Panc1 (cell line): ENCODE results near the gene NTRK2. TPM values are rescaled to one million over a fixed set of nuclear protein-coding genes. Genes with fewer than 3 reads are reported as not detected.

Experiments used
- ATAC-seq: fragments of 200-7000 bp; cut with Tn5 transposase; 2 replicates; pipeline ENCODE4 v1.9.1; 2020; ENCODE audit warnings: mild to moderate bottlenecking, moderate library complexity
- BruUV-seq: library from RNA; stranded (reverse); fragments of 400-500 nt; replicated peaks from 2 replicates; lab custom pipeline; 2021; lab: Mats Ljungman, UMichigan
- CTCF ChIA-PET: fragments of 300-600 bp; sonication (Branson Sonifier 250); formaldehyde crosslinking; loops from one replicate; lab custom pipeline; 2022; ENCODE audit warnings: antibody characterized with exemption; lab: Charles Lee
- POLR2A ChIA-PET: fragments of 300-600 bp; sonication (Branson Sonifier 250); formaldehyde crosslinking; loops from one replicate; lab custom pipeline; 2022; ENCODE audit warnings: antibody characterized with exemption; lab: Charles Lee
- DNase-seq: peaks from one replicate; pipeline ENCODE4 v3.0.0-alpha.2; 2010; ENCODE audit warnings: low read depth, low spot score
- H3K27ac ChIP-seq: 2 replicates; pipeline ENCODE4 v1.5.1; 2011; ENCODE audit warnings: mild to moderate bottlenecking, low read length, inconsistent platforms
- H3K27me3 ChIP-seq: fragments of 200-500 bp; sonication (Bioruptor generic); 2 replicates; pipeline ENCODE4 v1.6.0; 2014; ENCODE audit warnings: low read length, inconsistent platforms; ENCODE audit not compliant: control insufficient read depth, insufficient read depth
- H3K36me3 ChIP-seq: fragments of 200-500 bp; sonication (Bioruptor generic); 2 replicates; pipeline ENCODE4 v1.5.1; 2014; ENCODE audit warnings: inconsistent platforms, mild to moderate bottlenecking, low read length, moderate library complexity; ENCODE audit not compliant: control insufficient read depth, insufficient read depth
- H3K4me1 ChIP-seq: 2 replicates; pipeline ENCODE4 v1.5.1; 2011; ENCODE audit warnings: inconsistent platforms, mild to moderate bottlenecking, low read length, moderate library complexity; ENCODE audit not compliant: control insufficient read depth, insufficient read depth
- H3K4me3 ChIP-seq, 2 experiments: 2 replicates each; pipeline ENCODE4 v1.5.1; 2011 to 2012; ENCODE audit warnings: low read depth in 2 of 2, low read length in 2 of 2, mild to moderate bottlenecking in 2 of 2, inconsistent platforms in 1 of 2, moderate library complexity in 1 of 2
- H3K9me3 ChIP-seq: fragments of 200-500 bp; sonication (Bioruptor generic); 2 replicates; pipeline ENCODE4 v1.5.1; 2014; ENCODE audit warnings: low read depth, mild to moderate bottlenecking, inconsistent platforms, low read length, moderate library complexity; ENCODE audit not compliant: control insufficient read depth, insufficient read depth
- POLR2AphosphoS5 ChIP-seq: IDR thresholded peaks from 2 replicates; pipeline ENCODE4 v1.6.1; 2012; ENCODE audit warnings: mild to moderate bottlenecking, low read depth, low read length, moderate library complexity
- SIN3A ChIP-seq: IDR thresholded peaks from 2 replicates; pipeline ENCODE4 v1.6.1; 2012; ENCODE audit warnings: low read depth, mild to moderate bottlenecking, low read length, moderate library complexity, borderline replicate concordance; ENCODE audit not compliant: insufficient read depth
- TCF7L2 ChIP-seq: IDR thresholded peaks from 2 replicates; pipeline ENCODE4 v1.6.1; 2011; ENCODE audit warnings: mild to moderate bottlenecking, low read depth, low read length, inconsistent platforms
- in situ Hi-C: cut with HindIII; loops from 2 replicates; pipeline ENCODE4 v1.10.0; 2016; ENCODE audit warnings: low sequenced_read_pairs, low pct_unique_long_range_greater_than_20kb
- intact Hi-C: fragments of 100-400 bp; cut with micrococcal nuclease; formaldehyde crosslinking; loops from one replicate; pipeline ENCODE4 v1.10.0; 2022; ENCODE audit not compliant: unreplicated experiment
- total RNA-seq: library from RNA; stranded (reverse); gene quantifications from one replicate; pipeline ENCODE4 v1.2.1, GENCODE V29; 2021; ENCODE audit not compliant: unreplicated experiment
- TF ChIP-seq, protein P1 (sequence below), 2 experiments: IDR thresholded peaks; 2 replicates each; pipeline ENCODE4 v1.6.1; 2011 to 2012; ENCODE audit warnings: low read depth in 2 of 2, control low read depth in 1 of 2, low read length in 1 of 2, mild to moderate bottlenecking in 1 of 2, moderate library complexity in 1 of 2; ENCODE audit not compliant: insufficient read depth in 1 of 2
- TF ChIP-seq, protein P2 (sequence below): fragments of 450-650 bp; IDR thresholded peaks from 2 replicates; pipeline ENCODE4 v1.5.1; 2017; ENCODE audit warnings: mild to moderate bottlenecking

The NTRK2 gene
- total RNA-seq, 1 experiment from 2014 or later, result 0.23 TPM

- POLR2A ChIA-PET, result no interaction called here
- intact Hi-C loops, result no loop called here
- no peak overlapping the region for H3K4me3 ChIP-seq
- in situ Hi-C loops, result no loop called here
- no peaks in the 10 kb centered on the region for H3K9me3 ChIP-seq
- no peak for DNase-seq
- CTCF ChIA-PET, result no interaction called here
- H3K36me3 ChIP-seq, result no peaks in the 10 kb centered on the region
- no TSS peak for BruUV-seq
- no peak overlapping the region for H3K27ac ChIP-seq
- ATAC-seq, result no peak
- H3K4me1 ChIP-seq, result no peaks in the 10 kb centered on the region
- no peaks in the 10 kb centered on the region for H3K27me3 ChIP-seq
- TF ChIP-seq SIN3A, result no peak
- TF ChIP-seq, protein P1, sequence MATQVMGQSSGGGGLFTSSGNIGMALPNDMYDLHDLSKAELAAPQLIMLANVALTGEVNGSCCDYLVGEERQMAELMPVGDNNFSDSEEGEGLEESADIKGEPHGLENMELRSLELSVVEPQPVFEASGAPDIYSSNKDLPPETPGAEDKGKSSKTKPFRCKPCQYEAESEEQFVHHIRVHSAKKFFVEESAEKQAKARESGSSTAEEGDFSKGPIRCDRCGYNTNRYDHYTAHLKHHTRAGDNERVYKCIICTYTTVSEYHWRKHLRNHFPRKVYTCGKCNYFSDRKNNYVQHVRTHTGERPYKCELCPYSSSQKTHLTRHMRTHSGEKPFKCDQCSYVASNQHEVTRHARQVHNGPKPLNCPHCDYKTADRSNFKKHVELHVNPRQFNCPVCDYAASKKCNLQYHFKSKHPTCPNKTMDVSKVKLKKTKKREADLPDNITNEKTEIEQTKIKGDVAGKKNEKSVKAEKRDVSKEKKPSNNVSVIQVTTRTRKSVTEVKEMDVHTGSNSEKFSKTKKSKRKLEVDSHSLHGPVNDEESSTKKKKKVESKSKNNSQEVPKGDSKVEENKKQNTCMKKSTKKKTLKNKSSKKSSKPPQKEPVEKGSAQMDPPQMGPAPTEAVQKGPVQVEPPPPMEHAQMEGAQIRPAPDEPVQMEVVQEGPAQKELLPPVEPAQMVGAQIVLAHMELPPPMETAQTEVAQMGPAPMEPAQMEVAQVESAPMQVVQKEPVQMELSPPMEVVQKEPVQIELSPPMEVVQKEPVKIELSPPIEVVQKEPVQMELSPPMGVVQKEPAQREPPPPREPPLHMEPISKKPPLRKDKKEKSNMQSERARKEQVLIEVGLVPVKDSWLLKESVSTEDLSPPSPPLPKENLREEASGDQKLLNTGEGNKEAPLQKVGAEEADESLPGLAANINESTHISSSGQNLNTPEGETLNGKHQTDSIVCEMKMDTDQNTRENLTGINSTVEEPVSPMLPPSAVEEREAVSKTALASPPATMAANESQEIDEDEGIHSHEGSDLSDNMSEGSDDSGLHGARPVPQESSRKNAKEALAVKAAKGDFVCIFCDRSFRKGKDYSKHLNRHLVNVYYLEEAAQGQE (IDR thresholded peaks at IDR 0.05; ENCODE audit: insufficient read depth in 1 of 2, low read depth in 2 of 2, low read length in 1 of 2), result no peak
- TF ChIP-seq, protein P2, sequence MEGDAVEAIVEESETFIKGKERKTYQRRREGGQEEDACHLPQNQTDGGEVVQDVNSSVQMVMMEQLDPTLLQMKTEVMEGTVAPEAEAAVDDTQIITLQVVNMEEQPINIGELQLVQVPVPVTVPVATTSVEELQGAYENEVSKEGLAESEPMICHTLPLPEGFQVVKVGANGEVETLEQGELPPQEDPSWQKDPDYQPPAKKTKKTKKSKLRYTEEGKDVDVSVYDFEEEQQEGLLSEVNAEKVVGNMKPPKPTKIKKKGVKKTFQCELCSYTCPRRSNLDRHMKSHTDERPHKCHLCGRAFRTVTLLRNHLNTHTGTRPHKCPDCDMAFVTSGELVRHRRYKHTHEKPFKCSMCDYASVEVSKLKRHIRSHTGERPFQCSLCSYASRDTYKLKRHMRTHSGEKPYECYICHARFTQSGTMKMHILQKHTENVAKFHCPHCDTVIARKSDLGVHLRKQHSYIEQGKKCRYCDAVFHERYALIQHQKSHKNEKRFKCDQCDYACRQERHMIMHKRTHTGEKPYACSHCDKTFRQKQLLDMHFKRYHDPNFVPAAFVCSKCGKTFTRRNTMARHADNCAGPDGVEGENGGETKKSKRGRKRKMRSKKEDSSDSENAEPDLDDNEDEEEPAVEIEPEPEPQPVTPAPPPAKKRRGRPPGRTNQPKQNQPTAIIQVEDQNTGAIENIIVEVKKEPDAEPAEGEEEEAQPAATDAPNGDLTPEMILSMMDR, result no peak
- no peak for TF ChIP-seq TCF7L2
- TF ChIP-seq POLR2AphosphoS5, result no peak
Measured at GRCh38 chr9:84886866-84887265, 217.3 kb downstream of the NTRK2 start.

DNA sequence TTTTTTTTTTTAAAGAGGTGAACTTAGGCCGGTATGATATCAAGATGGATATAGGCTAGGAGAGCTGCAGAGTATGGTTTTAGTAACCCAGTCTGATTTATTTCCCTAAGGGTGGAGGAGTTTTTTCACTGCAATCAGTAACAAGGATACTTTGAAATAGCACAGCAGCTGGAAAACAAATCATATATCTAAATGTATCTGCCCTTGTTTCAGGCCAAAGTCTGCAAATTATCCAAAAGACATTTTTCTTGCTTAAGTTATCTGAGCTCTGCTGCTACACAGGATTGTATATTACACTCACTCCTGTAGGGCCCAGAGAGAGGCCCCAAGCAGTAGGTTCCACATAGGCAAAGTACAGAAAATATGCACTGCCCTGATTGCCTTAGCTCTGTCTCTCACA lies 222.4 kb downstream of the NTRK2 start:
- Histone ChIP-seq H3K36me3 (no peaks in the 10 kb centered on the region), H3K4me1 (no peaks in the 10 kb centered on the region), H3K9me3 (no peaks in the 10 kb centered on the region), H3K27me3 (no peaks in the 10 kb centered on the region), H3K27ac (no peak overlapping the region), H3K4me3 (no peak overlapping the region)
- intact Hi-C loops, result no loop called here
- DNase-seq (no peak), ATAC-seq (no peak)
- TF ChIP-seq TCF7L2 (no peak), SIN3A (no peak), POLR2AphosphoS5 (no peak)
- TF ChIP-seq, protein P2, result no peak
- TF ChIP-seq, protein P1 (IDR thresholded peaks at IDR 0.05; ENCODE audit: insufficient read depth in 1 of 2, low read depth in 2 of 2, low read length in 1 of 2), result no peak
- no TSS peak for BruUV-seq
- in situ Hi-C loops, result no loop called here
- POLR2A ChIA-PET, result no interaction called here
- CTCF ChIA-PET, result no interaction called here
